GM18526 (cell line): ENCODE data around the gene FAM161B.

Source experiments
- POLR2A ChIP-seq: IDR thresholded peaks from 3 replicates; pipeline ENCODE4 v1.6.1; 2011; ENCODE audit not compliant: insufficient read length; ENCODE audit errors: extremely low read depth

Gene FAM161B, protein sequence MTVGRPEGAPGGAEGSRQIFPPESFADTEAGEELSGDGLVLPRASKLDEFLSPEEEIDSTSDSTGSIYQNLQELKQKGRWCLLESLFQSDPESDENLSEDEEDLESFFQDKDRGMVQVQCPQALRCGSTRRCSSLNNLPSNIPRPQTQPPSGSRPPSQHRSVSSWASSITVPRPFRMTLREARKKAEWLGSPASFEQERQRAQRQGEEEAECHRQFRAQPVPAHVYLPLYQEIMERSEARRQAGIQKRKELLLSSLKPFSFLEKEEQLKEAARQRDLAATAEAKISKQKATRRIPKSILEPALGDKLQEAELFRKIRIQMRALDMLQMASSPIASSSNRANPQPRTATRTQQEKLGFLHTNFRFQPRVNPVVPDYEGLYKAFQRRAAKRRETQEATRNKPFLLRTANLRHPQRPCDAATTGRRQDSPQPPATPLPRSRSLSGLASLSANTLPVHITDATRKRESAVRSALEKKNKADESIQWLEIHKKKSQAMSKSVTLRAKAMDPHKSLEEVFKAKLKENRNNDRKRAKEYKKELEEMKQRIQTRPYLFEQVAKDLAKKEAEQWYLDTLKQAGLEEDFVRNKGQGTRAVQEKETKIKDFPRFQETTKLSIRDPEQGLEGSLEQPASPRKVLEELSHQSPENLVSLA

DNA sequence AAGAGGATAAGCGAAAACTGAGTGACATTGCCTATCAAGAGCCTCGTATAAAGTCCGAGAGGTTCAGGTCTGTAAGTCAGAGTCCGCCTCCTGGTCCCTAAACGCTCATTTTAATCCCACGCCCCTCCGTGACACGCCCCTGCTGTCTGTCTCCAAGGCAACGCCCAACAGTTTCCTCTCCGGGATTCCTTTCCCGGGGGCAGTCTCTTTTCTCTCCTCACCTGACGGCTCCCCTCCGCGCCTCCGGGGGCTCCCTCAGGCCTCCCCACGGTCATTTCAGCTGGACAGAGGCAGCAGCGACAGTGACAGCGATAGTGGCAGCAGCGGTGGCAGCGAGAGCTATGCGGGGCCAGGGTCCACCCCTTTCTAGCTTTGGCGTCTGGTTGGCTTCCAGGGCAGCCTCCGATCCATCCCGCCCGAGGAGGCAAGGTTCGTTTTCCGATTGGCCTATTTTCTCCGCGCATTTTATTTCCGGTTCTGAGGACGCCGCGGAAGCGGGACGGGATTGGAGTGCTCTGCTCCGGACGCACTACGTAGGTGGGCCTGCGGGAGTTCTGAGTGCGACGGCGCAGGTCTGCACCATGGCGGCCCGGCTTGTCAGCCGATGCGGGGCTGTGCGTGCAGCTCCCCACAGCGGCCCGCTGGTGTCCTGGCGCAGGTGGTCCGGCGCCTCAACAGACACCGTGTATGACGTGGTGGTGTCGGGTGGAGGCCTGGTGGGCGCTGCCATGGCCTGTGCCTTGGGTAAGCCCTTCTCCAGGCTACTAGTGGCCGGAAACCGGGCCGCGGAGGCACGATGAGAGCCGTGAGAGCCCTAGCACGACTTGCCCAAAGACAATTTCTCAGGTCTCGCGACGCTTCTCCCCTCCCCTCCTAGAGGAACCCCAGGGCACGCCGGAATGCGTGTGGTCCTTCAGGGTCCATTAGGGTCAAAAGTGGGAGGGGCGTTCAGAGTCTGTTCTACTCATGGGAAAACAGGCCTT is at the start of gene FAM161B, which contains the start of gene COQ6:
FAM161B (minus strand) TSS at position 343 of the 983 bp plus-strand sequence; CDS start at position 275, 68 bp downstream.
COQ6 (plus strand) TSS at position 551 of the 983 bp plus-strand sequence; CDS start at position 582, 31 bp downstream.
- peak; percentile 92 for TF ChIP-seq POLR2A

DNA sequence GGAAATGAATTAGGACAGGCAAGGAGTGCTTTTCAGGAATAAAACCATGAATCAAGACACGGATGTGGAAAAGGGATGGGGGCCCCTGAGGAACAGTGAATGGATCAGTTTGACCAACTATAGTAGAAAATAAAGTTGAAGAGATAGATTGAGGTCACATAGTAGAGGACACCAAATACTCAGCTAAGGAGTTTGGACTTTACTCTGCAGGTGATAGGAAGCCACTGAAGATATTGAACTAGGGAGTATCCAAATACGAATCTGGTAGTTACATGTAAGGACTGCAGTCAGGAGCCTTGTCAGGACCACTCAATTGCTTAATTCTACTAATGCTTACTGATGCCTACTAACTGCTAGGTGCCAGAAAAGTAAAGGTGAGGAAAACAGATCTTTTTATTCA is 48.8 kb upstream of the FAM161B start:
- TF ChIP-seq POLR2A: no peak

DNA sequence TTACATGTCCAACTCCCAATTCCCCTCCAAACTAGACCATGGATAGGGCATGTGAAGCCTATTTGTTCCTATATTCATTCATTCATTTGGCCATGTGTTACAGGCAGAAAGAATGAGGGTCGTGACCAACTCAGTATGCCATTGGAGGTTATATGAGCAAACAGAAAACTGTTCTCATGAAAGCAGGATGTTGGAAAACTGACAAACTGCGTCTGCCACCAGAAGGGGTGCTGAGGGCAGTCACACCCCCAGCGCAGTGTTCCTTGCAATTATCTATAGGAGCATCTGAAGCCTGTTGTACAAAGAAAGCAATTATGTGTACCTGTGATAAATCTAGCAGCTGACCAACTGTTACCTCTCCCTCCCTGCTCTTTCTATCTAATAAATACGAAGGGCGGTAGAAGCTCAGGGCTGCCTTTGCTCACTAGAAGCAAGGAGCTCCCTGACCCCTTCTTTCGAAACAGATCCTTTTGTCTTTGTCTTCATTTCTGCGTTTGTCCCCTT is 48.1 kb upstream of the FAM161B start:
- no peak for TF ChIP-seq POLR2A

DNA sequence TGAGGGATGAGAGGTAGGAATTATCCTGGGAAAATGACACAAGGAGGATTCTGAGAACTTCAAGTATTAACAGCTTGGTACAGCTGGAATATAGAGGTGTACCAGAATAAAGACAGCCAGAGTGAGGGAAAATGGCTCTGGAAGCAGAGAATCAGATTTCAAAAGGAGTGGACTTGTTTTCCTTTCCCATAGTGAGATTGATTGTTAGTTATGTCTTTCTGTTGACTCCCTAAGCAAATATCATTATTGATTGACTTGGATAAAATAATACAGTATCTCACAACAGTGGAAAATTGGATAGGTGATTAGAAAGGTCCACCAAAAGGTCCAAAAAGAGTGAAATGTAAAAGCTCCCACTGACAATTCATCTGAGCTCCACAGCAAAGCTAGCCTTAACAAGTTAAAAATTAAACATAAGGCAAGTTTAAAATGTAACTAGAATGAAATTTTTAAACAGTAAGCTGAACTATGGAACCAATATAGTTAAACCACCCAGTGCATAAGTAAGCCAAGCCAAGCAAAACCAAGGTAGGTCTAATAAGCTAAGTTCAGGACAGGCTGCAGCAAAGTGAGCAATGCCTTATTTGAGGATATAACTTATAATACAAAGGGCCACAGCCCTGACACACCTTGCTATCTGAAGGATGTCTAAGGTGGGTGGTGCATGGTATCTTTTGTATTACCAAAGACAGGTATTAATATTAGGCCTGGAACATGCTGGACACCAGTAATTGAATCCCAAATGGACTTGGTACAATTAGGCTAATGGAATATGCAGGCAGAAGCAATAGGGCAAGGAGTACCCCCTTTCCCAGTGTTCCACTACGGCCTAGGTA is 47.4 kb upstream of the FAM161B start:
- no peak for TF ChIP-seq POLR2A

DNA sequence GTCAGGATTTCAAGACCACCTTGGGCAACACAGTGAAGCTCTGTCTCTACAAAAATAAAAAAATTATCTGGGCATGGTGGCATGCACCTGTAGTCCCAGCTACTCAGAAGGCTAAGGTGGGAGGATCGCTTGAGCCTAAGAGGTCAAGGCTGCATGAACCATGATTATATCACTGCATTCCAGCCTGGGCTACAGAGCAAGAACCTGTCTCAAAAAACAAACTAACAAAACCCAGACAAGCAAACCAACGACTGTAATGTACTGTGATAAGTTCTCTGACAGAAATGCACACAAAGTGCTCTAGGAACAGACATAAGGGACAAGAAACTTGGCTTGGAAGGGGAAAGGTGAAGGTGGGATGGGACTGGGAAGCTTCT is 46.8 kb upstream of the FAM161B start:
- TF ChIP-seq POLR2A: no peak

DNA sequence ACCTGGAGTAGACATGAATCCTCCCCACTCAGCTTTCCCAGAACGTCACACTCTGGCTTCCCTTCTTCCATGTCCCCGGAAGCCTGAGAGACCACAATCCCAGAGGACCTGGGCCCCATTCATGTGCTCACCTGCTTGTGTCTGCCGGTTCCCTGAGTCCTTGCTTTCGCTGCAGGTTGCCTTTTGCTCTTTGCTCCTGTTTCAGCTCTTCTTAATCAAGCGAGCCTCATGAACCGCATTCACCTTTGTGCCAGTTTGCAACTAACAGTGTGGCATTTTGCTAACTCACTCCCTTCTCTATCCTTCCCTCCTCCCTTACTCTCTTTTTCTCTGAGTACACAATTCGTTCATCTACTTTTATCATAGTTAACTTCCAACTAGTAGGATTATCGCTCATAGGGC is 46.1 kb upstream of the FAM161B start:
- TF ChIP-seq POLR2A: no peak

DNA sequence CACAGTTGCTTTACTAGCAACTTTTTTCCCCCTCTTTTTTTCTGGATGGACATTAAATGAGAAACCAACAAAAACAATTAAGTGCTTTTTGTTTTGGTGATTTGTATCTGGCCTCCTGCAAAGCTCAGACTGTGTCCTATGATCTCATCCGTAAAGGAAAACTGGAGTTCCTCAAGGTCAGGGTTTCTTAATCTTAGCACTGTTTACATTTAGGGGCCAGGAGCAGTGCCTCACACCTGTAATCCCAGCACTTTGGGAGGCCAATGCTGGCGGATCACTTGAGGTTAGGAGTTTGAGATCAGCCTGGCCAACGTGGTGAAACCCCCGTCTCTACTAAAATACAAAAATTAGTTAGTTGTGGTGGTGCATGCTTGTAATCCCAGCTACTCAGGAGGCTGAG is 41.2 kb upstream of the FAM161B start:
- no peak for TF ChIP-seq POLR2A

DNA sequence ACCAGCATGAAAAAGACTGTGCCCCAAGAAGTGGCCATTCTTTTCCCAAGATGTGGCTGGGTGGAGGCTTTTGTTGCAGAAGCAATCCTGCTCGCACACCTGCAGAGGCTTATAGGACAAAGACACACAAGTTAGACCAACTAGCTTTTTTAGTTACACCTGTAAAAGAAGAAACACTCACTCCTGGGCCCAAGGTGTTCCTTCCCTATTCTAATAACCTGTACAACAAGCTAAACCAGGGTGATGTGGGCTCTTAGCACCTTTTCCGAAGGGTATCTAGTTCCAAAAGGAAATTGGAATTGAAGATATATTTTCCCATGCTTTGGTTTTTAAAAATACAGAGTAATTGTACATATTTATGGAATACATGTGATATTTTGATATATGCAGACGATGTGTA is 38.2 kb upstream of the FAM161B start:
- TF ChIP-seq POLR2A: no peak

DNA sequence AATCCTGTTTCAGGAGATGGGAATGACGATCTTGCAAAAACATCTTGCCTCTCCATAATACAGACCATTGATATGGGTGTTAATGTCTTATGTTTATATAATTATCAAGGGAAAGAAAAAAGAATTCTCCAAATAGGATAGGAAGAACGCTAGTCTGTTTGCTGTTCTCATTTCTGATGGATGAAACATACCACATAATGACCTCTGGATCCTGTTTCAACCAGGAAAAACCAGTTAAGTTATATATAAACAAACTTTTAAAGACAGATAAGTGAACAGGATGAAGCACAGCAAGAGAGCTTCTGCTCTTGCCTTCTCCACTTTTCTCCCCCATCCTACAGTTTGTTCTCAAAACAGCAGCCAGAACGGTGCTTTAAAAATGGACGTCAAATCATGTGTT is 28.0 kb upstream of the FAM161B start:
- no peak for TF ChIP-seq POLR2A

DNA sequence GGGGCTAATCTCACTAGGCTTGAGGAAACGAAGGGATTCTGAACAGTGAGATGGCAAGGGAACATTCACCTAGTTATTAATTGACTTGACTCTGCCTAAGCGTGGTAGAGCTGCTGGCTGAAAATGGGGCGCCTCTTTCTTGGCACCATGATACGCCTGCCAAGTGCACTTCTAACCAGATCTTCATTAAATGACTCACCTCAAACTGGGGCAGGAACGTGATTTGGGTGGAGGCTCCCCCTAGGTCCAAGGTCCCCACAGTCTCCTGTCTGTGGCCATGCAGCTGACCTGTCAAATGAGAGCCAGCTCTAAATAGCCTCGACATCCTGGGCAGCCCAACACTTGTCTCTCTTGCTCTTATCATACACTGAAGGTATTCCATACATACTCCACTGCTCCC is 26.2 kb upstream of the FAM161B start:
- no peak for TF ChIP-seq POLR2A

DNA sequence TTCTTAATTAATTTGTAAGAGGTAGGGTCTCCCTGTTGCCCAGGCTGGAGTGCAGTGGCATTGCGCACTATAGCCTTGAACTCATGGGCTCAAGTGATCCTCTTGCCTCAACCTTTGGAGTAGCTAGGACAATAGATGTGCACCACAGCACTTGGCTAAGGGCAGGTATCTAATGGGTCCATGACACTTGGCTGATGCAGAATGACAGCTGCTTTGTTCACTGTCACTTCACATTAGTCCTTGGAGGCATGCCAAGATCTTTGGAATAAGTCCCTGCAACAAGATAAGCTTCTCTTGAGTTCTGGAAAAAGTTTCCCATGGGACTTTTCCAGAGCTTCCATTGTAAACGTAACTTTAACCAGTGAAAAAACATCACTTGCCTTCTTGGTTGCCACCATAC is 23.6 kb upstream of the FAM161B start:
- TF ChIP-seq POLR2A: no peak

DNA sequence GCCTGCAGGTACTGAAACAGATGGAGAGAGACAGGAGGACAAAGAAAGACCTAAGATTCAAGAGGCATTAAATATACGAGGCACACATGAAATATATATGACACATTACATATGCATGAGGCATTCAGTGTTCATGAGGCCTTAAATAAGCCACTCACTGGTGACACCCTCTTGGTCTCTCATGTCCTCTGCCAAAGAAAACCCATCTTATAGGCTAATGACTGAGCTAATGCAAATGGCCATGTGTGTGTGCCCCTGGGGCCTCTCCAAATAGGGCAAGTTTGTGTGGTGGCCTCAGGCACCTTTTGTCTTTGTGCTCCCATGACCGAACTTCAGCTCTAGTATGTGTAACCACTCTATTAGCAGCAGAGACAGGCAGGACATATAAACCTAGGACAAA is 19.0 kb upstream of the FAM161B start:
- TF ChIP-seq POLR2A: no peak

DNA sequence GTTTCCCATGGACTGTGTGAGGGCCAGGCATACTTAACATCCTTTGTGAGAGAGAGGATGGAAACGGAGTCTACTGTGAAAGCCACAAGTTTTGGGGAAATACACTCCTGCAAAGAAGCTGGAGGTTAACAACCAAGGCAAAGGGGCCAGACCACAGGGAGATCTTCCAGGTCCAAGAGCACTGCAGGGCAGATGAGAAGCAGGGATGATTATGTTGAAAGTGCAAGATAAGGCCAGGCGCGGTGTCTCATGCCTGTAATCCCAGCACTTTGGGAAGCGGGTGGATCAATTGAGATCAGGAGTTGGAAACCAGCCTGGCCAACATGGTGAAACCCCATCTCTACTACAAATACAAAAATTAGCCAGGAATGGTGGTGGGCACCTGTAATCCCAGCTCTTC is 15.3 kb upstream of the FAM161B start:
- TF ChIP-seq POLR2A: no peak

DNA sequence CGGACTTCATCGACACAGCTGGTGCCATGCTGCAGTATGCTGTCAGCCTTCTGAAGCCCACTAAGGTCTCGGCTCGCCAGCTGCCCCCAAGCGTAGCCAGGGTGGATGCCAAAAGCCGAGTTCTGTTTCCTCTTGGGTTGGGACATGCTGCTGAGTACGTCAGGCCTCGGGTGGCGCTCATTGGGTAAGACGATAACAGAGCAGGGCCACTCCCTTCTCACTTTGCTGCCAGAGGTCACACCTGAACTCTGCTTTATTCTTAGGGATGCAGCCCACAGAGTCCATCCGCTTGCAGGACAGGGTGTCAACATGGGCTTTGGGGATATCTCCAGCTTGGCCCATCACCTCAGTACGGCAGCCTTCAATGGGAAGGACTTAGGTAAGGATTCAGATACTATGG is 11.3 kb upstream of the FAM161B start:
- TF ChIP-seq POLR2A: no peak
